Activated CD8-positive, alpha-beta memory T cell treated with anti-CD3 and anti-CD28 coated beads, Interleukin-2, amount 10 ng/mL, durations not matched to agents 7 days and 5 days (primary cell): ENCODE data around the gene PITX3. TPM values are rescaled to one million over a fixed set of nuclear protein-coding genes. Genes with fewer than 3 reads are reported as not detected.

Experiments
- ATAC-seq: fragments of 150-1000 bp; cut with Tn5 transposase; one replicate; pipeline ENCODE4 v1.10.0; 2021; ENCODE audit warnings: moderate library complexity
- CTCF ChIA-PET: fragments of 350-600 bp; sonication (Branson Sonifier 250); formaldehyde crosslinking; loops from one replicate; lab custom pipeline; 2021; ENCODE audit warnings: antibody characterized with exemption; lab: Charles Lee
- DNase-seq: peaks from one replicate; pipeline ENCODE4 v3.0.0-alpha.2; 2020
- H3K27ac Mint-ChIP-seq: one replicate; pipeline ENCODE4 v1.8.0; 2021; ENCODE audit warnings: mild to moderate bottlenecking, mixed read lengths
- H3K27me3 Mint-ChIP-seq: one replicate; pipeline ENCODE4 v1.8.0; 2021; ENCODE audit warnings: mixed read lengths
- H3K36me3 Mint-ChIP-seq: one replicate; pipeline ENCODE4 v1.8.0; 2021; ENCODE audit warnings: mild to moderate bottlenecking, mixed read lengths
- H3K4me1 Mint-ChIP-seq: one replicate; pipeline ENCODE4 v1.8.0; 2021; ENCODE audit warnings: mixed read lengths
- H3K4me3 Mint-ChIP-seq: one replicate; pipeline ENCODE4 v1.8.0; 2021; ENCODE audit warnings: mild to moderate bottlenecking, moderate library complexity, mixed read lengths
- H3K9me3 Mint-ChIP-seq: one replicate; pipeline ENCODE4 v1.8.0; 2022; ENCODE audit warnings: low read depth, mixed read lengths
- total RNA-seq, 2 experiments: library from RNA; stranded (reverse); gene quantifications; one replicate each; pipeline ENCODE4 v1.2.3, GENCODE V29; 2021

The PITX3 gene
- total RNA-seq, 2 experiments from 2014 or later, result not detected

DNA sequence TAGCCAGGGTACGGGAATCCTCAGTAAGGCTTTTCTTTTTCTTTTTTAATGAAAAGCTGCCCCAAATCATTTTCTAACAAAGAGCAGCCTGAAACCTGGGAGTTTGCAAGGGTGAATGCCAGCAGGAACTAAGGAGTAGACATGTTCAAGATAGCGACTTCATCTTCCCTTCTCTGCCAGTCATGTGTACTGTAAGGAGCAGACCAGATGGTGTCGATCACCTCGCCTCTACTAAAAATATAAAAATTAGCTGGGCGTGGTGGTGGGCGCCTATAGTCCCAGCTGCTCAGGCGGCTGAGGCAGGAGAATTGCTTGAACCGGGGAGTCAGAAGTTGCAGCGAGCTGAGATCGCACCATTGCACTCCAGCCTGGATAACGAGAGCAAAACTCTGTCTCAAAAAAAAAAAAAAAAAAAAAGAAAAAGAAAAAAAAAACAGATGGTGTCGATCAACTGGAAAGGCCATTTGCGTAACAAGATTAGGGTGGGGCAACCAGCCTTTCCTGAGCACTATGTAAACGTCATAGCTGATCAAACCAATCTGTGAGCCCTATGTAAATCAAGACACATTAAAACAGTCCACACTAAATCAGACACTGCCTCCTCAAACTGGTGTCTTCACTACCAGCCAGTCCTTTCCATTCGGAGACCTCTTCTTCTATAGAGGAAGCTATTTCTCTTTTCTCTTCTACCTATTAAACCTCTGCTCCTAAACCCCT is 55.3 kb downstream of the PITX3 start:
- no peak overlapping the region for H3K4me3 Mint-ChIP-seq
- H3K36me3 Mint-ChIP-seq, result peaks cover 9% of the 10 kb centered on the region
- no peak for ATAC-seq
- H3K4me1 Mint-ChIP-seq, result peaks cover 14% of the 10 kb centered on the region
- peaks cover 1% of the 10 kb centered on the region for H3K27me3 Mint-ChIP-seq
- CTCF ChIA-PET, result interaction anchor here (4.6 to 4.8 kb wide), 2 partner anchors 16 to 45 kb away, joined by 31 to 50 read pairs; no protein-coding TSS in a partner anchor
- no peak for DNase-seq
- peaks cover 13% of the 10 kb centered on the region for H3K9me3 Mint-ChIP-seq
- H3K27ac Mint-ChIP-seq, result no peak overlapping the region

DNA sequence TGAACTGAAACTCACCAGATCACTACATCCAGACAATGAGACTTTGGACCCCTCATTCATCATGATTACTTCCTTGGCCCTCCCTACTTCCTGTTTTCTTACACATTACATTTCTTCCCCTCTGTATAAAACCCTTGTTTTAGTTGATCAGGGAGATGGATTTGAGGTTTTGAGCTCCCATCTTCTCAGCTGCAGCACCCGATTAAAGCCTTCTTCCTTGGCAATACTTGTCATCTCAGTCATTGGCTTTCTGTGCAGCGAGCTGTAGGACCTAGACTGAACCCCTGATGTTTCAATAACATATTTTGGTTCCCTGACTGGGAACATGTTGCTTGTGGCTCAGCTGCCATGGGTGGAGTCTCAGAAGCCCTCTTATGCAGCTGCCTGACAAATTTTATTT is 56.0 kb downstream of the PITX3 start:
- Mint-ChIP-seq H3K4me1 (peaks cover 14% of the 10 kb centered on the region), H3K27ac (no peak overlapping the region), H3K27me3 (peaks cover 4% of the 10 kb centered on the region), H3K9me3 (peaks cover 13% of the 10 kb centered on the region), H3K4me3 (no peak overlapping the region), H3K36me3 (peaks cover 9% of the 10 kb centered on the region)
- no peak for DNase-seq
- no peak for ATAC-seq
- CTCF ChIA-PET, result no interaction called here

DNA sequence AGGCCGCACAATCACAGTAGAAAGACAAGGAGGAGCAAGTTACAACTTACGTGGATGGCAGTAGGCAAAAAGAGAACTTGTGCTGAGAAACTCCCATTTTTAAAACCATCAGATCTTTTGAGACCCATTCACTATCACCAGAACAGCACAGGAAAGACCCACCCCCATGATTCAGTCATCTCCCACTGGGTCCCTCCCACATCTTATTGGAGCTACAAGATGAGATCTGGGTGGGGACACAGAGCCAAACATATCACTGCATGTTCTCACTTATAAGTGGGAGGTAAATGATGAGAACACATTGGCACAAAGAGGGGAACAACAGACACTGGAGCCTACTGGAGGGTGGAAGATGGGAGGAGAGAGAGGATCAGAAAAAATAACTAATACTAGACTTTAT is 56.7 kb downstream of the PITX3 start:
- Mint-ChIP-seq H3K27me3 (peaks cover 4% of the 10 kb centered on the region), H3K36me3 (peaks cover 9% of the 10 kb centered on the region), H3K27ac (no peak overlapping the region), H3K4me1 (peaks cover 14% of the 10 kb centered on the region), H3K4me3 (no peak overlapping the region), H3K9me3 (peaks cover 13% of the 10 kb centered on the region)
- DNase-seq (no peak), ATAC-seq (no peak)
- CTCF ChIA-PET, result no interaction called here

Other genes starting within 250 kb of the PITX3 start
- 10 to 100 TPM; 23.8 to 25.9 TPM for gene ARMH3, start 185.3 kb downstream of the PITX3 start, total RNA-seq
- gene HPS6, start 176.2 kb downstream of the PITX3 start, total RNA-seq, result 10 to 100 TPM; 26.1 to 29.6 TPM
- 10 to 100 TPM; 83.5 to 84.3 TPM for gene LDB1, start 121.1 kb downstream of the PITX3 start, total RNA-seq
- 10 to 100 TPM; 57.9 to 79.0 TPM for gene PPRC1, start 108.5 kb downstream of the PITX3 start, total RNA-seq
- 100 to 1,000 TPM; 107 to 149 TPM for gene NOLC1, start 89.1 kb downstream of the PITX3 start, total RNA-seq
- gene ELOVL3, start 15.2 kb downstream of the PITX3 start, total RNA-seq, result not detected
- gene GBF1, start 4.0 kb upstream of the PITX3 start, total RNA-seq, result 10 to 100 TPM; 46.5 to 51.6 TPM
- gene NFKB2, start 154.2 kb upstream of the PITX3 start, total RNA-seq, result 100 to 1,000 TPM in 1 of 2 experiments, 10 to 100 TPM in 1; 78.1 to 199 TPM
- 1 to 10 TPM; 2.8 to 2.9 TPM for gene PSD, start 177.3 kb upstream of the PITX3 start, total RNA-seq
- gene FBXL15, start 179.3 kb upstream of the PITX3 start, total RNA-seq, result 10 to 100 TPM; 13.5 to 15.2 TPM
- 10 to 100 TPM; 73.5 to 78.2 TPM for gene CUEDC2, start 191.1 kb upstream of the PITX3 start, total RNA-seq
- under 1 TPM in 1 of 2 experiments, not detected in 1; 0.35 TPM for gene C10orf95, start 210.0 kb upstream of the PITX3 start, total RNA-seq